Measurements from ENCODE around the gene CRYBG3.

Gene CRYBG3

DNA sequence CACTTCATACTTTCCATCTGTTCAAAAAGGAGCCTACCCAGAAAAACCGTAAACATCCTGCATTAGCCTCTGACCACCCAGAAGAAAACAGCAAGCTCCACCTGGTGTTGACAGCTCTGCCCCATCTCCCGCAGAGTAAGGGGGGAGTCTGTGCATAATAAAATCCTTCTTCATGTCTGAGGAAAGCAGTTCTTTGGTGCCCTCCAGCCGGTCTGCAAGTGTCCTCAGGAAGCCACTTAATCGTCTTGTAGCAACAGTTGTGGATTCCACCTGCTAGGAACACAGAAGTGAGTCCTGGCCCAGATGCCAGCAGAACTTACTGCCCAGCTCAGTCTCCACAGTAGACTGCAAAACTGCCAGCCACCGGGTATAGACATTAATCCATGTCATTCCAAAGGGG lies 127.9 kb downstream of the CRYBG3 start:
- no peak for DNase-seq

DNA sequence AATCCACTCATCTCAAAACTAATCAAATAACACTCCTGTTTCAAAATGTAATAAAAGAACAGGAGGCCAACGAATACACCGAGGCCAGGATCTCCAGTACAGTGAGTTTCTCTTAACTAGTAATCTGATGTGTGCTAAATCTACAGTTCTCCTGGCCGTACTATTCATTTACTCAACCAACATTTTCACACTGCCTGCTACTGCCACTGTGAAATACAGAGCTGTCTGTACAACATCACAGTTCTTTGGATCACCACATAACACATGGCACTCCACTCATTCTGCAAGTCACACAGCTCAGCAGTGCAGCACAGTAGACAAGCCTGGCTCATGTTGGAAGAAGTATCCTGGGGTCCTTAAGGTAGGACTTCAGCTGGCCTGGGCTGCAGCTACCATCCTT lies 128.5 kb downstream of the CRYBG3 start:
- no peak for DNase-seq

DNA sequence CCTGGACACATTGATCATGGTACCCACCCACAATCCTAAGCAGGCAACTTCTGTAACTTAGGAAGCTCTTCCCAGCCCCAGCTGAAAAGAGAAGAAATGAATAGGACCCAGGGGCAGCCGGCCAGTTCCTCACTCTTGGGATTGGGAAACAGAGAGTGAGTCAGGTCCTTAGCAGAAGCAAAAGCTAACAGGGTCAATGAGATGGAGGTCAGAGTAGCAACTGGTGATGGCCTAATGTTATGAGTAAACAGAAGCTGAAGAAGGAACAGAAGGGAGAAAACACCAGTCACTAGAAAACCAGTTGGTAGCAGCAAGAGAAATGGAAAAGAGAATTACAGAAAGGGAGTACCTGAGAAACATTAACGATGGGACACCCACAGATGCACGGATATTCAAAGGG lies 130.5 kb downstream of the CRYBG3 start:
- DNase-seq, result no peak

- DNase-seq, result no peak
These were observed 131.1 kb downstream of the CRYBG3 start for GRCh38 chr3:97952872-97953271.

- DNase-seq, result no peak
These were observed 132.5 kb downstream of the CRYBG3 start for GRCh38 chr3:97954228-97954827.

DNA sequence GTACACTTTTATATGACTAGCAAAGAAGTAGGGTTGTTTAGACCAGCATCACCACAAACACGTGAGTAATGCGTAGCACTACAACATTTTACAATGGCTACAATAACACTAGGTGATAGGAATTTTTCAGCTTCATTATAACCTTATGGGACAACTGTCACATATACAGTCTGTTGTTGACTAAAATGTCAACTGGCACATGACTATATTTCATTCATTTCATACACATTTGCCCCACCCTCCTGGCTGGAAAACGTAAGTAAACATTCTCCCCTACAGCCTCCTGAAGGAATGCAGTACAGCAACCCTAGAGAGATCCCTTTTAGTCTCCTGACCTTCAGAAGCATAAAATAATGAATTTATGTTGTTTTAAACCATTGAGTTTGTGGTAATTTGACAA lies 134.2 kb downstream of the CRYBG3 start:
- no peak for DNase-seq

- no peak for DNase-seq
These were observed 136.0 kb downstream of the CRYBG3 start for GRCh38 chr3:97957617-97958311.

DNA sequence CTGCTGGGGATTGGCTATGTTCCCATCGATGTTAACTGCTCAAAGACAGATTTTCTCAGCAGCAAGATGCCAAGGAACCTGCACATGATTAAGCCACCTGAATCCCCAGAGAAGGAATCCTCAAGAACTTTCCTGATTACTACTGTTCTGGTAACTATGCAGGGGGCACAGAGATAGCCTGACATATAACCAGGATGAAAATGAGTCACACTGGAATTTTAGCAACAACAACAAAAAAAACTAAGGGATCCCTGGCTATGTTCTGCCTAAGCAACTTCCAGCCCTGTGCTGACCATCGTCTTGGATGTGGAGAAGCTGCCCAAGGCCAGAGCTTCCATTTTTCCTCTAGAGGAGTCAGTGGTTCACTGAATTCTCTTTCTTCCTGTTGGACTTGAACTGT lies 136.6 kb downstream of the CRYBG3 start:
- no peak for DNase-seq

GRCh38 chr3:97958796-97959195 lies 137.0 kb downstream of the CRYBG3 start:
- DNase-seq, result no peak

DNA sequence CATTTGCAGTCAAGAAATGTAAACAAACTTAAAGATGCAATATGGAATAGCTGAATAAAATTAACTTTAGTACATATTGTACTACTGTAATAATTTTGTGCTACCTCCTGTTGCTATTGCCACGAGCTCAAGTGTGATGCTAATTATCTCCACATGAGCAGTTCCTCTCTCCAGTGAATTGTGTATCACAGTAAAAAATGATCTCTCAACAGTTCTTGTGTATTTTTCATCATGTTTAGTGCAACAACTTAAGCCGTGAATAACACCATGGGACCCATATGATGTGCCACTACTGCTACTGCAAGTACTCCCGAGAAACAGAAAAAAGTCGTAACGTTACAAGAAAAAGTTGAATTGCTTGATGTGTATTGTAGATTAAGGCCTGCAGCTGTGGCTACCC lies 138.1 kb downstream of the CRYBG3 start:
- no peak for DNase-seq

- no peak for DNase-seq
These were observed 138.7 kb downstream of the CRYBG3 start for GRCh38 chr3:97960551-97960950.

- DNase-seq, result no peak
These were observed 139.4 kb downstream of the CRYBG3 start for GRCh38 chr3:97960993-97961766.

DNA sequence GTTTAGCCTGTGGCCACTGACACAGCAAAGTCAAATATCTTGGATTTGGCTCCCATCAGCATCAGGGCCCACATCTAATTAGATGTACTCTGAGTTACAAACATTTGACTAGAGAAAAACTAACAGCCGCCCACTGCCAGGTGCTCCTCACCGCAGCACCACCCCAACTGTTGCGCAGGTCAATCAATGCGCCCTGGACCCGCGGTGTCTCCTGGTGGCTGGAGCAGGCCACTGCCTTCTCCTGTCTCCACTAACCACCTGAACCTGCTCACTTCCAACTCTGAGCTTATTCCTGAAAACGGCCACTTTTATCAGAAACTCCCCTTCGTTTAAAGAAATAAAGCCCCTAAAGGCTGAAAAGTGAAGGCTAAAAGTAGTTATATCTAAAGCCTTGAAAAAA lies 146.2 kb downstream of the CRYBG3 start:
- no peak for DNase-seq

DNA sequence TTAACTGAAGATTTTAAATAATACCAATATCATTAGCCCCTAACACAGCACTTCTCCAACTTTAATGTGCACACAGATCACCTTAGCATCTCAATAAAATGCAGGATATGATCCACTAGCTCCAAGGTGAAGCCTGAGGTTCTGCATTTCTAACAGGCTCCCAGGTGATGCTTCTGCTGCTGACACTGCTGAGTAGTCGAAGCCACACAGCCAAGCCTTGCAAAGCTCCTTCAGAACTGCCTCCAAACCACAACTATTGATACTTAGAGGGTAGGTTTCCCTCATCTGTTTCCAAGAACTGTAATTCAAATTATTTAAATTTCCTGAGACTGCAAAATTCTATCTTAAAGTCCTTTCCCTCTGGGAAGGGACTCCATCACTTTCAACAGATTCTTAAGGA lies 146.6 kb downstream of the CRYBG3 start:
- DNase-seq, result no peak

DNA sequence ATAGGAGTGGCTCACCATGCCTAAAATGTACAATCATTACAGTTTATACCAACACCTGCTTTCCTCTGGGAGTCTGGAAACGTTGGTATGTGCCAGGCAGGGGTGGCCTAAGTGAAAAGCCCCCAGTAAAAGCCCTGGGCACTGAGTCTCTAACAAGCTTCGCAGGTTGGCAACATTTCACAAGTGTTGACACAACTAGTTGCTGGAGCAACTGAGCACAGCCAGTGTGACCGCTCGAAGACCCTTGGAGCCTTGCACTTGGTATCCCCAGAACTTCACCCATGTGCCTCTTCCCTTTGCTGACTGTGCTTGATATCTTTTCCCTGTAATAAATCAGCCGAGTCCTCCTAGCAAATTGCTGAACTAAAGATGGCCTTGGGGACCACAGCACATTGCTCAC lies 147.7 kb downstream of the CRYBG3 start:
- no peak for DNase-seq

DNA sequence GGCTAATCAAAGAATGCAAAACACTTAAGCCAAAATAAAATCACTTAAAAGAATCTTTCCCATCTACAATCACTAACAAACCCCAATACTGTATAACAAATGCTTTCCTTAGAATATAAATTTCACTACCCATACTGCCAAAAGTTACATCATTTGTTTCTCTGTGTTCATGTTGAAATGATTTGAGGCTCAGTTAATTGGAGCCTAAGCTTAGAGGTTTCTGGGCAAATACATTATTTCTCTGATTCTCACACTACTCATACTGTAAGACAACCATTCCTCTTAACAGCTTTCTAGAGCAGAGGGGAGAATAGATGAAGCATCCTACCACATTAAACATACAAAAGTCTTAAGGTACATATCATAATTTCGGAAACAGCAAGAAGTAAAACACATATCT lies 148.3 kb downstream of the CRYBG3 start:
- no peak for DNase-seq

- DNase-seq, result no peak
These were observed 149.3 kb downstream of the CRYBG3 start for GRCh38 chr3:97970956-97971620.

DNA sequence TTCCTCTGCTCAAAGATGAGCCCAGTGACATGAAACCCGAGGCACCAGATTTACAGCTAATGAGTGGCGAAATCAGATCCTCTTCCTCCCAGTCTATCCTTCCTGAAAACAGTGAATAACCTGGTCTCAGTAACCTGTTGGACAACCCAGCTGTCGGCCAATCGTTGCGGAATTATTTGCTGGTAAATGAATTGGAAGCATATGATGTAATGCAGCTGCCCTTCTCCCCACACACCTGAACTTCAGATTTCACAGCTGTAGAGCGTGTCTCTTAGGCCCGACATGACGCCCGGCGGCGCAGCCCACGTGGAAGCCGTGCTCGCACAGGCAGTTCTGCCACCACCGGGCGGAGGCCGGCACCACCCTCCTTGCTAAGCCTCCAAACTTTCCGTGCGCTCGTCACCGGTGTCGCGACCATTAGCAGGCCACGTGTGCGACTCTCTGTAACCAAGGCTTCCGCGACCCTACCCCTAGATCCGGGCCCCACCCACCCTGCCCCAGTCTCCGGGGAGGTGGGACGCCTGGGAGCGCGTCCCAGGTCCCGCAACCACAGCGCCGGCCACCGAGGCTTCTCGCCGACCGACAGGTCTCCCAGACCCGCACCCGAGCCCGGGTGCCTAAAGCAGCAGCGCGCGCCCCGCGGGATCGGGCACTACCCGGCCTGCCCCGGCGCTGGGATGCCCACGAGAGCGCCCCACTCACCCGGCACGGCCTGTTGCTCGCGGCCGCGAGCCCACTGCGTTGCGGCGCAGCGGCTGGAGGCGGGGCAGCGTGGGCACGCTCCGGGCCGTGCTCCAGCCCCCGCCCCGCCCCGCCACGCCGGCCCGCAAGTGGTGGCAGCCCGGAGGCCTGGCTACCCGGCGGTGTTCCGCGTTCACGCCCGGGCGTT lies 150.1 kb downstream of the CRYBG3 start, which contains the start of gene RIOX2:
RIOX2 (minus strand) TSS at position 753 of the 889 bp plus-strand sequence. CDS start 4,838 bp downstream, outside the sequence.
- peak; percentile 79 for DNase-seq

DNA sequence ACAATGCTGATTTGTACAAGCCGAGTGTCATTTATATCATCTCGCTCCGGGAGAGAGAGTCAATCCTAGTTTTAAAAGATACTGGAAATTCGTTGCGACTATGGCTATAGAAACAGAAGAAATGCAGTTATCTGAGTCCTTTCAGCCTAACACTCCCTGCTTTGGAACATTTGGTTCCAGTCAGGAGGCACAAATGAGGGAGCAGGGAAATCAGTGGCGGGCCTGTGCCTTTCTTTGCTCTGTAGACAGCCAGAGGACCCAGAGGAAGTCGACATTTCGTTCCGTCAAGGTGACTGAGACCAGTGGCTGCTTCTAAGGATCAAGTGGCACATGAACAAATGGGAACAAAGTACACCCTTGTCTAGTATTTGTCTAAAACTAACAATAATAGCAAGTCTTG lies 151.2 kb downstream of the CRYBG3 start:
- no peak for DNase-seq

DNA sequence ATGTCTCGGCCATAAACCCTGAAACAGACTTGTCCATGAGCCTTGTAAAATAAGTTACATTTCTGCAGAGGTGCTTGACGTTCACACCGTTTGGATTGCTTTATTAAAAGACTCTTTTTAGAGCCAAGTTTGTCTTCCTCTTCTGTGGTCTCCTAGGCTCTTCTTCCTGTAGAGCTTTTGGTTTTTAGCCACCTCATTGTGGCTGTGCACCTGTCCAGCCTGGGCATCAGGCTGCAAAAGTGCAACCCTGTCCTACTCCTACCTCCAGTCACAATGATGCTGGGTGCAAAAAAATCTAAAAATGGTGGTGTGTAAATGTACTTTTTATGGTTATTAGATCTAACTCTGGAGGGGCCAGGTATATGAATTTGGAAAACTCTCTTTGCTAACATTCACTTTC lies 153.2 kb downstream of the CRYBG3 start:
- no peak for DNase-seq

DNA sequence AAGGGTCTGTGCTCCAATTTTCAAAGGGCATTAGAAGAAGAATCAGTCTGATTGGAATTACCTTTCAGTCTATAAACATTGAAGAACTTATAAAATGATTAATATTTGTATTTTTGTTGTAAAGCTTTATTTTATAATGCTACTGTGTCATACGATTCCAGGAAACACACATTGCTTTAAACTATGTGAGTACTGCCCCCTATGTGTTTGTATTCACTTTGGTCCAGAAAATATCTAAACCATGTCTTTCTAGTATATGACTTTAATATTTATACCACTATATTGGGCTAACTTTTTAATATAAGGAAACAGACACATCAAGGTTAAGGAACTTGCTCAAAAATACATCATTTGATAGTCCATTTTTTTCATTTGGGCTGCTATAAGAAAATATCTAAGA lies 153.7 kb downstream of the CRYBG3 start:
- DNase-seq, result no peak

DNA sequence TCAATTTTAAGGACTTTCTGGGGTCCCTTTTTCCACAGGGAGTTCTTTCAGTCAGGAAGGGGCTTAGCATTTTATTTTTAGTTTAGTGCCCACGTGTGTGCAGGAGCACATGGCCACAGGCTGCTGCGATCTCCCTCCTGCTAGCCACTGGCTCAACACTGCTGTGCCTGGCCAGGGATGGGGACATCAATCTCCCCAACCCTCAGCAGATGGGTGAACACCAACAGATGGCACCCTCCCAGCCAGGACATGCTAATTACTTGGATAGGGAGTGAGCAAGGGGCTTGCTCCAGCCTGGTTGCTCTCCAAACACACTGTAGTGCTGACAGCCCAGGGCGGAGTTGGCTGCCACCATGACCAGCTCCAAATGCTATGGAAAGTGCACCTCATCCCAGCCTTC lies 157.8 kb downstream of the CRYBG3 start:
- DNase-seq, result no peak

Measured in midbrain (tissue), 1 donor.